HepG2 (cell line): ENCODE data around the gene CCDC9B. TPM values are rescaled to one million over a fixed set of nuclear protein-coding genes. Genes with fewer than 3 reads are reported as not detected.

Experiments
- ATAC-seq: fragments of 200-7000 bp; cut with Tn5 transposase; 3 replicates; pipeline ENCODE4 v1.9.1; 2020; ENCODE audit warnings: mild to moderate bottlenecking, moderate library complexity
- BruUV-seq: library from RNA; stranded (reverse); fragments of 400-500 nt; replicated peaks from 2 replicates; lab custom pipeline; 2021; lab: Mats Ljungman, UMichigan
- CTCF ChIA-PET: fragments of 300-600 bp; formaldehyde crosslinking; extraction: SDS; loops from one replicate; lab custom pipeline; 2021; ENCODE audit warnings: low total read pairs, inconsistent platforms, low intra/inter-chr PET ratio; lab: Yijun Ruan, JAX
- POLR2A ChIA-PET: fragments of 350-600 bp; sonication (Branson Sonifier 250); formaldehyde crosslinking; loops from one replicate; lab custom pipeline; 2020; ENCODE audit warnings: antibody characterized with exemption, inconsistent platforms; lab: Yijun Ruan, JAX
- DNase-seq: peaks from one replicate; pipeline ENCODE4 v3.0.0-alpha.2; 2015; ENCODE audit warnings: low spot score
- FAIRE-seq: peaks from 3 replicates; lab custom pipeline; 2011; peaks lifted over from hg19 to GRCh38; lab: Jason Lieb, UNC
- H2AFZ ChIP-seq: one replicate; pipeline ENCODE4 v1.6.1; 2011; ENCODE audit warnings: low read length, inconsistent platforms
- H3K27ac ChIP-seq: fragments of 300-600 bp; 3 replicates; pipeline ENCODE4 v1.8.0; 2011; ENCODE audit warnings: mixed run types, mild to moderate bottlenecking, mixed read lengths, low read length, inconsistent platforms; ENCODE audit not compliant: insufficient read depth; ENCODE audit errors: extremely low read length
- H3K27me3 ChIP-seq, 2 experiments: fragments of 200-600 bp in 1 of 2; 2 replicates in 1 of 2; 3 replicates in 1 of 2; pipeline versions ENCODE4 v1.6.0 to v1.8.0; 2011; ENCODE audit warnings: low read length in 2 of 2, mild to moderate bottlenecking in 2 of 2, moderate library complexity in 2 of 2, inconsistent platforms in 1 of 2; ENCODE audit not compliant: insufficient read depth in 2 of 2, control insufficient read depth in 1 of 2
- H3K36me3 ChIP-seq, 2 experiments: fragments of 200-600 bp in 1 of 2; replicated peaks in 1 of 2; 2 replicates in 1 of 2; 3 replicates in 1 of 2; pipeline versions ENCODE4 v1.5.1 to v1.8.0; 2011; ENCODE audit warnings: low read length in 2 of 2, inconsistent platforms in 1 of 2; ENCODE audit not compliant: insufficient read depth in 2 of 2, control insufficient read depth in 1 of 2
- H3K4me1 ChIP-seq: 2 replicates; pipeline ENCODE4 v1.5.1; 2012; ENCODE audit warnings: low read length, inconsistent platforms; ENCODE audit not compliant: insufficient read depth
- H3K4me2 ChIP-seq: 2 replicates; pipeline ENCODE4 v1.6.0; 2011; ENCODE audit warnings: low read depth, low read length, inconsistent platforms
- H3K4me3 ChIP-seq, 3 experiments: fragments of 200-600 bp in 1 of 3; sonication (generic), shearing (Covaris generic) in 1 of 3; replicated peaks in 1 of 3; 2 replicates each; pipeline ENCODE4 v1.5.1; 2011 to 2016; ENCODE audit warnings: low read length in 3 of 3, inconsistent platforms in 2 of 3, low read depth in 2 of 3, mild to moderate bottlenecking in 2 of 3, control low read depth in 1 of 3, mixed read lengths in 1 of 3; ENCODE audit not compliant: insufficient read depth in 1 of 3
- H3K79me2 ChIP-seq: one replicate; pipeline ENCODE4 v1.6.1; 2011; ENCODE audit warnings: low read length, inconsistent platforms; ENCODE audit not compliant: insufficient read depth
- H3K9ac ChIP-seq: 2 replicates; pipeline ENCODE4 v1.6.0; 2011; ENCODE audit warnings: mild to moderate bottlenecking, low read depth, low read length, inconsistent platforms; ENCODE audit not compliant: insufficient read depth
- H3K9me3 ChIP-seq: 2 replicates; pipeline ENCODE4 v1.5.1; 2012; ENCODE audit warnings: mild to moderate bottlenecking, low read length
- H4K20me1 ChIP-seq: 2 replicates; pipeline ENCODE4 v1.6.0; 2011; ENCODE audit warnings: inconsistent platforms, mild to moderate bottlenecking, low read length, moderate library complexity; ENCODE audit not compliant: insufficient read depth
- CTCF ChIP-seq: sonication (generic); formaldehyde crosslinking; IDR thresholded peaks from 2 replicates; pipeline ENCODE4 v1.5.0; 2020; ENCODE audit warnings: mild to moderate bottlenecking, missing genetic modification reagents, moderate library complexity
- ELF3 ChIP-seq: IDR thresholded peaks from 2 replicates; pipeline ENCODE4 v1.6.1; 2016; ENCODE audit warnings: missing genetic modification reagents, missing compliant biosample characterization
- KDM1A ChIP-seq: IDR thresholded peaks from 2 replicates; pipeline ENCODE4 v1.6.1; 2016; ENCODE audit warnings: missing compliant biosample characterization
- MYPOP ChIP-seq: sonication (generic); formaldehyde crosslinking; IDR thresholded peaks from 2 replicates; pipeline ENCODE4 v1.8.1; 2023; ENCODE audit warnings: mild to moderate bottlenecking, moderate library complexity, missing genetic modification reagents
- PATZ1 ChIP-seq: sonication (generic); formaldehyde crosslinking; IDR thresholded peaks from 2 replicates; pipeline ENCODE4 v1.4.0; 2020; ENCODE audit warnings: missing genetic modification reagents
- REPIN1 ChIP-seq: sonication (generic); formaldehyde crosslinking; IDR thresholded peaks from 2 replicates; pipeline ENCODE4 v1.8.0; 2022; ENCODE audit warnings: missing genetic modification reagents, low read depth, mild to moderate bottlenecking, borderline replicate concordance
- SMC3 ChIP-seq: IDR thresholded peaks from 2 replicates; pipeline ENCODE4 v1.6.1; 2011; ENCODE audit warnings: low read length, improper control_type of control experiment
- XRCC5 ChIP-seq: fragments of 200-400 bp; formaldehyde crosslinking; optimal IDR thresholded peaks from 2 replicates; pipeline ENCODE3; 2017; ENCODE audit warnings: mild to moderate bottlenecking, low read length
- ZBTB37 ChIP-seq: sonication (generic); formaldehyde crosslinking; IDR thresholded peaks from 2 replicates; pipeline ENCODE4 v1.4.0; 2020; ENCODE audit warnings: mild to moderate bottlenecking, missing genetic modification reagents
- ZNF572 ChIP-seq: sonication (generic); formaldehyde crosslinking; IDR thresholded peaks from 2 replicates; pipeline ENCODE4 v1.5.1; 2020; ENCODE audit warnings: mild to moderate bottlenecking, missing genetic modification reagents
- ZNF605 ChIP-seq: sonication (generic); formaldehyde crosslinking; IDR thresholded peaks from 2 replicates; pipeline ENCODE4 v1.8.0; 2022; ENCODE audit warnings: mild to moderate bottlenecking, missing genetic modification reagents
- ZNF740 ChIP-seq: sonication (generic); formaldehyde crosslinking; IDR thresholded peaks from 2 replicates; pipeline ENCODE4 v1.4.0; 2020; ENCODE audit warnings: missing genetic modification reagents
- WGBS: methylation state at CpG from one replicate; pipeline ENCODE4 v1.1.6; 2017; ENCODE audit warnings: low lambda C conversion rate; 5-methylcytosine and 5-hydroxymethylcytosine counted together
- in situ Hi-C: cut with HindIII; loops from 2 replicates; pipeline ENCODE4 v1.10.0; 2017; ENCODE audit warnings: low pct_unique_long_range_greater_than_20kb; ENCODE audit not compliant: extremely low pct_ligation_motif_present
- intact Hi-C: fragments of 100-400 bp; cut with micrococcal nuclease; formaldehyde crosslinking; loops from one replicate; pipeline ENCODE4 v1.10.0; 2022; ENCODE audit not compliant: unreplicated experiment
- polyA plus RNA-seq, 8 experiments: library from polyadenylated mRNA; depleted of rRNA in 3 of 8; stranded (reverse) in 7 of 8; unstranded in 1 of 8; fragments of >200 nt; fragmentation: Illumina TruSeq in 4 of 8; extraction: Trizol in 4 of 8; gene quantifications; 2 replicates each; pipeline versions ENCODE4 v1.2.1 to v1.2.3, GENCODE V29; 2011 to 2016; ENCODE audit warnings: low read depth in 4 of 8, missing spikeins in 1 of 8, mixed read lengths in 1 of 8; ENCODE audit not compliant: insufficient read depth in 1 of 8
- total RNA-seq, 5 experiments: library from RNA; depleted of rRNA; stranded (reverse); fragments of >200 nt; fragmentation: Illumina TruSeq; extraction: Trizol; gene quantifications; 2 replicates each; pipeline ENCODE4 v1.2.3, GENCODE V29; 2016; ENCODE audit warnings: low read depth in 1 of 5

Gene CCDC9B
- total and polyA plus RNA-seq, 2 of the 13 experiments (the other 11 are each of a cell fraction or from before 2014, with no cell fraction given) = 0.98 to 1.6 TPM

GRCh38 chr15:40322531-40323238 lies 18.1 kb downstream of the CCDC9B start (continued):
- TF ChIP-seq MYPOP (CRISPR knock-in tag) (0 out of 2 replicates have a peak, but pooled peaks have one; percentile 17), ZNF605 (CRISPR knock-in tag) (0 out of 2 replicates have a peak, but pooled peaks have one; percentile 2), ZNF572 (no peak)

- ATAC-seq (peak; percentile 25; the same call in 2 of the 3 replicates), DNase-seq (peak; percentile 66), FAIRE-seq (peak; percentile 72)
- POLR2A ChIA-PET = no interaction called here
- Histone ChIP-seq H3K36me3 (no peaks in the 10 kb centered on the region), H3K4me1 (peaks cover 42% of the 10 kb centered on the region), H3K4me3 (no peak overlapping the region), H3K9me3 (no peaks in the 10 kb centered on the region), H3K27me3 (peaks cover 0 to 11% of the 10 kb centered on the region in 2 experiments; a peak in 2 of 5 replicates), H3K27ac (no peak overlapping the region), H2AFZ (no peak overlapping the region), H4K20me1 (no peaks in the 10 kb centered on the region), H3K79me2 (no peaks in the 10 kb centered on the region), H3K9ac (no peak overlapping the region), H3K4me2 (no peak overlapping the region)
- CTCF ChIA-PET = interaction anchor here (1.1 to 4.6 kb wide), 4 partner anchors 17 to 101 kb away, joined by 5 to 19 read pairs (median 10); partner anchors contain the start of gene CCDC9B
- no TSS peak for BruUV-seq
- in situ Hi-C loops (no loop called here), intact Hi-C loops (loop anchor here (1.0 to 5.0 kb wide), 2 partner anchors 17 to 101 kb away; no protein-coding TSS in a partner anchor)
- WGBS = 0% methylated on average over 2 of the region's 2 CpGs
- TF ChIP-seq REPIN1 (CRISPR knock-in tag) = no peak
- TF ChIP-seq XRCC5 = peak; percentile 43
- TF ChIP-seq ELF3 = peak; percentile 29; the same call in 1 of the 2 replicates
- TF ChIP-seq PATZ1 (CRISPR knock-in tag) = peak; percentile 34; the same call in 1 of the 2 replicates
- TF ChIP-seq KDM1A (CRISPR knock-in tag) = no peak
- TF ChIP-seq SMC3 = peak; percentile 61; the same call in 1 of the 2 replicates
- TF ChIP-seq CTCF (CRISPR knock-in tag) = peak; percentile 73
- peak; percentile 74 for TF ChIP-seq ZNF740 (CRISPR knock-in tag)
- TF ChIP-seq ZBTB37 (CRISPR knock-in tag) = no peak
These were observed 19.8 kb downstream of the CCDC9B start for GRCh38 chr15:40320931-40321371.
